C4-2B (cell line): ENCODE results near the gene DNAH6.

ENCODE experiments used
- CTCF ChIP-seq: fragments of 450-650 bp; conservative IDR thresholded peaks from 2 replicates; pipeline ENCODE4 v1.5.1; 2017; ENCODE audit warnings: mild to moderate bottlenecking
- ZFX ChIP-seq: fragments of 450-650 bp; IDR thresholded peaks from 2 replicates; pipeline ENCODE4 v1.6.1; 2017

GRCh38 chr2:84694088-84694622 lies 177.9 kb downstream of the DNAH6 start:
- TF ChIP-seq CTCF = no peak
- no peak for TF ChIP-seq ZFX
